ENCODE results near the gene MED31.

- TF ChIP-seq CTCF (IDR thresholded peaks at IDR 0.05) (no peak), KAT7 (CRISPR knock-in tag; IDR thresholded peaks at IDR 0.05; ENCODE audit: borderline replicate concordance) (no peak), ATF2 (CRISPR knock-in tag; IDR thresholded peaks at IDR 0.05; ENCODE audit: borderline replicate concordance, low read depth) (no peak)
Measured at GRCh38 chr17:6660805-6661463, 9.5 kb upstream of the MED31 start.
